GM21447 (cell line): ENCODE data around the gene TREML1.

Experiments
- ATAC-seq: cut with Tn5 transposase; IDR thresholded peaks from one replicate; pipeline ENCODE4 v1.9.1; 2021; ENCODE audit not compliant: unreplicated experiment

TREML1 gene

GRCh38 chr6:41179163-41179562 is 25.0 kb upstream of the TREML1 start:
- ATAC-seq = no peak

GRCh38 chr6:41177695-41178094 is 23.5 kb upstream of the TREML1 start:
- ATAC-seq = no peak

- no peak for ATAC-seq
These were observed 23.1 kb upstream of the TREML1 start for GRCh38 chr6:41177287-41177686.

- ATAC-seq = no peak
These were observed 22.0 kb upstream of the TREML1 start for GRCh38 chr6:41176189-41176588.

- ATAC-seq = no peak
These were observed 20.9 kb upstream of the TREML1 start for GRCh38 chr6:41175084-41175483.

GRCh38 chr6:41174610-41175009 is 20.5 kb upstream of the TREML1 start:
- no peak for ATAC-seq

GRCh38 chr6:41171908-41172307 is 17.8 kb upstream of the TREML1 start:
- ATAC-seq = no peak

- no peak for ATAC-seq
These were observed 16.5 kb upstream of the TREML1 start for GRCh38 chr6:41170547-41171160.

GRCh38 chr6:41167173-41167963 is 13.2 kb upstream of the TREML1 start:
- no peak for ATAC-seq

GRCh38 chr6:41164551-41165120 is 10.5 kb upstream of the TREML1 start:
- ATAC-seq = no peak

- ATAC-seq = no peak
These were observed 9.2 kb upstream of the TREML1 start for GRCh38 chr6:41163419-41163717.

GRCh38 chr6:41162687-41163418 is 8.7 kb upstream of the TREML1 start, which contains the start of gene TREM2:
TSS of gene TREM2 (minus strand) at chr6:41163116. CDS start at chr6:41163082, 34 bp downstream.
- no peak for ATAC-seq

- ATAC-seq = no peak
These were observed 7.9 kb upstream of the TREML1 start for GRCh38 chr6:41161851-41162552.

GRCh38 chr6:41161380-41161779 is 7.2 kb upstream of the TREML1 start:
- no peak for ATAC-seq

GRCh38 chr6:41160933-41161332 is 6.8 kb upstream of the TREML1 start:
- no peak for ATAC-seq

GRCh38 chr6:41159415-41160082 is 5.4 kb upstream of the TREML1 start:
- no peak for ATAC-seq

- no peak for ATAC-seq
These were observed 3.2 kb upstream of the TREML1 start for GRCh38 chr6:41157323-41157722.

GRCh38 chr6:41156771-41157170 is 2.6 kb upstream of the TREML1 start:
- ATAC-seq = no peak

GRCh38 chr6:41156001-41156400 is 1.9 kb upstream of the TREML1 start:
- no peak for ATAC-seq

GRCh38 chr6:41155132-41155805 is 1.1 kb upstream of the TREML1 start:
- ATAC-seq = no peak
